ENCODE results near the gene HBE1. TPM values are rescaled to one million over a fixed set of nuclear protein-coding genes. Genes with fewer than 3 reads are reported as not detected.

Gene HBE1
- total RNA-seq, 1 donor from 2014 or later, result not detected

GRCh38 chr11:5239046-5239445 is 30.7 kb downstream of the HBE1 start:
- Mint-ChIP-seq H3K9me3 (ENCODE audit: unreplicated experiment) (no peaks in the 10 kb centered on the region), H3K4me3 (ENCODE audit: unreplicated experiment) (no peak overlapping the region), H3K36me3 (ENCODE audit: unreplicated experiment) (no peaks in the 10 kb centered on the region), H3K4me1 (ENCODE audit: low read depth, unreplicated experiment) (no peaks in the 10 kb centered on the region), H3K27ac (ENCODE audit: unreplicated experiment) (no peak overlapping the region), H3K27me3 (ENCODE audit: unreplicated experiment) (no peaks in the 10 kb centered on the region)
- TF ChIP-seq CTCF (IDR thresholded peaks at IDR 0.05; ENCODE audit: partially characterized antibody, unreplicated experiment), result no peak
- DNase-seq, result no peak

GRCh38 chr11:5238486-5238885 is 31.3 kb downstream of the HBE1 start:
- no peak for TF ChIP-seq CTCF (IDR thresholded peaks at IDR 0.05; ENCODE audit: partially characterized antibody, unreplicated experiment)
- Mint-ChIP-seq H3K27ac (ENCODE audit: unreplicated experiment) (no peak overlapping the region), H3K4me3 (ENCODE audit: unreplicated experiment) (no peak overlapping the region)

GRCh38 chr11:5237420-5237819 is 32.3 kb downstream of the HBE1 start:
- no peaks in the 10 kb centered on the region for H3K36me3 Mint-ChIP-seq (ENCODE audit: unreplicated experiment)
- no peaks in the 10 kb centered on the region for H3K9me3 Mint-ChIP-seq (ENCODE audit: unreplicated experiment)
- H3K4me1 Mint-ChIP-seq (ENCODE audit: low read depth, unreplicated experiment), result no peaks in the 10 kb centered on the region
- no peak overlapping the region for H3K4me3 Mint-ChIP-seq (ENCODE audit: unreplicated experiment)
- no peaks in the 10 kb centered on the region for H3K27me3 Mint-ChIP-seq (ENCODE audit: unreplicated experiment)
- no peak overlapping the region for H3K27ac Mint-ChIP-seq (ENCODE audit: unreplicated experiment)
- no peak for TF ChIP-seq CTCF (IDR thresholded peaks at IDR 0.05; ENCODE audit: partially characterized antibody, unreplicated experiment)
- DNase-seq, result no peak

More at GRCh38 chr11:5238486-5238885, 31.3 kb downstream of the HBE1 start:
- no peaks in the 10 kb centered on the region for H3K27me3 Mint-ChIP-seq (ENCODE audit: unreplicated experiment)
- H3K9me3 Mint-ChIP-seq (ENCODE audit: unreplicated experiment), result no peaks in the 10 kb centered on the region
- no peaks in the 10 kb centered on the region for H3K4me1 Mint-ChIP-seq (ENCODE audit: low read depth, unreplicated experiment)
- DNase-seq, result no peak
- no peaks in the 10 kb centered on the region for H3K36me3 Mint-ChIP-seq (ENCODE audit: unreplicated experiment)

- no peaks in the 10 kb centered on the region for H3K27me3 Mint-ChIP-seq (ENCODE audit: unreplicated experiment)
- no peak overlapping the region for H3K27ac Mint-ChIP-seq (ENCODE audit: unreplicated experiment)
- no peak overlapping the region for H3K4me3 Mint-ChIP-seq (ENCODE audit: unreplicated experiment)
- H3K9me3 Mint-ChIP-seq (ENCODE audit: unreplicated experiment), result no peaks in the 10 kb centered on the region
- DNase-seq, result no peak
- no peak for TF ChIP-seq CTCF (IDR thresholded peaks at IDR 0.05; ENCODE audit: partially characterized antibody, unreplicated experiment)
- H3K4me1 Mint-ChIP-seq (ENCODE audit: low read depth, unreplicated experiment), result no peaks in the 10 kb centered on the region
- H3K36me3 Mint-ChIP-seq (ENCODE audit: unreplicated experiment), result no peaks in the 10 kb centered on the region
Measured at GRCh38 chr11:5235364-5236095, 34.2 kb downstream of the HBE1 start.

- H3K27me3 Mint-ChIP-seq (ENCODE audit: unreplicated experiment), result no peaks in the 10 kb centered on the region
- TF ChIP-seq CTCF (IDR thresholded peaks at IDR 0.05; ENCODE audit: partially characterized antibody, unreplicated experiment), result no peak
Measured at GRCh38 chr11:5234381-5234834, 35.3 kb downstream of the HBE1 start, which contains the start of gene HBD. TSS of gene HBD (minus strand) at chr11:5234483. CDS start at chr11:5234433, 50 bp downstream.

More at GRCh38 chr11:5234381-5234834, 35.3 kb downstream of the HBE1 start, which contains the start of gene HBD:
- Mint-ChIP-seq H3K27ac (ENCODE audit: unreplicated experiment) (no peak within 1 kb of the TSS), H3K4me1 (ENCODE audit: low read depth, unreplicated experiment) (no peaks in the 10 kb centered on the region), H3K36me3 (ENCODE audit: unreplicated experiment) (no peaks in the 10 kb centered on the region), H3K4me3 (ENCODE audit: unreplicated experiment) (no peak within 1 kb of the TSS), H3K9me3 (ENCODE audit: unreplicated experiment) (no peaks in the 10 kb centered on the region)
- no peak for DNase-seq
